ENCODE measurements around the gene DTNB.

The DTNB gene

GRCh38 chr2:25381502-25381901 is 291.9 kb downstream of the DTNB start:
- no peak for TF ChIP-seq CTCF (IDR thresholded peaks at IDR 0.05; ENCODE audit: low read depth, low read length, missing control alignments)

GRCh38 chr2:25380586-25381375 is 292.6 kb downstream of the DTNB start:
- H3K4me3 ChIP-seq (replicated peaks; ENCODE audit: low read depth, low read length), result no peak overlapping the region
- no peak for DNase-seq (ENCODE audit: extremely low read depth, low read depth)
- TF ChIP-seq CTCF (IDR thresholded peaks at IDR 0.05; ENCODE audit: low read depth, low read length, missing control alignments), result no peak

More at GRCh38 chr2:25381502-25381901, 291.9 kb downstream of the DTNB start:
- DNase-seq (ENCODE audit: extremely low read depth, low read depth), result no peak
- H3K4me3 ChIP-seq (replicated peaks; ENCODE audit: low read depth, low read length), result no peak overlapping the region

- DNase-seq (ENCODE audit: extremely low read depth, low read depth), result no peak
- TF ChIP-seq CTCF (IDR thresholded peaks at IDR 0.05; ENCODE audit: low read depth, low read length, missing control alignments), result no peak
- no peak overlapping the region for H3K4me3 ChIP-seq (replicated peaks; ENCODE audit: low read depth, low read length)
Observed at GRCh38 chr2:25380023-25380422, 293.4 kb downstream of the DTNB start.

GRCh38 chr2:25379535-25379934 is 293.8 kb downstream of the DTNB start:
- no peak for DNase-seq (ENCODE audit: extremely low read depth, low read depth)
- no peak overlapping the region for H3K4me3 ChIP-seq (replicated peaks; ENCODE audit: low read depth, low read length)
- TF ChIP-seq CTCF (IDR thresholded peaks at IDR 0.05; ENCODE audit: low read depth, low read length, missing control alignments), result no peak

- H3K4me3 ChIP-seq (replicated peaks; ENCODE audit: low read depth, low read length), result no peak overlapping the region
- TF ChIP-seq CTCF (IDR thresholded peaks at IDR 0.05; ENCODE audit: low read depth, low read length, missing control alignments), result no peak
- no peak for DNase-seq (ENCODE audit: extremely low read depth, low read depth)
Observed at GRCh38 chr2:25378731-25379490, 294.5 kb downstream of the DTNB start.

GRCh38 chr2:25377822-25378421 is 295.5 kb downstream of the DTNB start:
- DNase-seq (ENCODE audit: extremely low read depth, low read depth), result no peak
- H3K4me3 ChIP-seq (replicated peaks; ENCODE audit: low read depth, low read length), result no peak overlapping the region
- TF ChIP-seq CTCF (IDR thresholded peaks at IDR 0.05; ENCODE audit: low read depth, low read length, missing control alignments), result no peak

Data from HFF-Myc (cell line).